TTC549 (cell line): ENCODE measurements around the gene SRPK3.
"Not testable (repeated sequence)": the region's sequence is repeated elsewhere in the genome, so short reads cannot be mapped to it uniquely, and the experiment has no call there.

ENCODE experiments used
- FAIRE-seq: peaks from 2 replicates; lab custom pipeline; 2012; peaks lifted over from hg19 to GRCh38; lab: Jason Lieb, UNC

Gene SRPK3

GRCh38 chrX:153813161-153813560 lies 32.3 kb downstream of the SRPK3 start:
- FAIRE-seq = no peak

GRCh38 chrX:153814591-153815315 lies 33.9 kb downstream of the SRPK3 start:
- no peak for FAIRE-seq

- no peak for FAIRE-seq
Observed at GRCh38 chrX:153816831-153817690, 36.2 kb downstream of the SRPK3 start.

GRCh38 chrX:153818064-153818463 lies 37.2 kb downstream of the SRPK3 start:
- not testable (repeated sequence) for FAIRE-seq

GRCh38 chrX:153818571-153819383 lies 37.9 kb downstream of the SRPK3 start:
- no peak for FAIRE-seq

- FAIRE-seq = no peak
Observed at GRCh38 chrX:153819384-153820040, 38.7 kb downstream of the SRPK3 start.

GRCh38 chrX:153820601-153821000 lies 39.8 kb downstream of the SRPK3 start:
- no peak for FAIRE-seq

- no peak for FAIRE-seq
Observed at GRCh38 chrX:153821066-153821465, 40.2 kb downstream of the SRPK3 start.

GRCh38 chrX:153824348-153824747 lies 43.5 kb downstream of the SRPK3 start:
- FAIRE-seq = no peak

- FAIRE-seq = no peak
Observed at GRCh38 chrX:153825042-153825441, 44.2 kb downstream of the SRPK3 start.

- no peak for FAIRE-seq
Observed at GRCh38 chrX:153827016-153827415, 46.2 kb downstream of the SRPK3 start.

- FAIRE-seq = no peak
Observed at GRCh38 chrX:153827903-153828302, 47.1 kb downstream of the SRPK3 start.

- no peak for FAIRE-seq
Observed at GRCh38 chrX:153828308-153828707, 47.5 kb downstream of the SRPK3 start.

- FAIRE-seq = no peak
Observed at GRCh38 chrX:153828723-153829548, 48.1 kb downstream of the SRPK3 start.

- no peak for FAIRE-seq
Observed at GRCh38 chrX:153829549-153829798, 48.6 kb downstream of the SRPK3 start.

GRCh38 chrX:153829799-153830639 lies 49.2 kb downstream of the SRPK3 start, which contains the start of gene PDZD4:
Gene PDZD4 (minus strand): TSS chrX:153830544. CDS start chrX:153830298, 246 bp downstream.
- FAIRE-seq = no peak

GRCh38 chrX:153830640-153831428 lies 50.0 kb downstream of the SRPK3 start:
- FAIRE-seq = no peak

- no peak for FAIRE-seq
Observed at GRCh38 chrX:153831429-153832150, 50.7 kb downstream of the SRPK3 start.

GRCh38 chrX:153832728-153833127 lies 51.9 kb downstream of the SRPK3 start:
- FAIRE-seq = no peak
